ENCODE measurements around the gene CACYBP.

CACYBP gene

GRCh38 chr1:174957829-174958228, 41.9 kb upstream of the CACYBP start:
- no peak overlapping the region for H3K27ac ChIP-seq

GRCh38 chr1:174958396-174958795, 41.4 kb upstream of the CACYBP start:
- TF ChIP-seq ZFX (IDR thresholded peaks at IDR 0.05) (no peak), CTCF (conservative IDR thresholded peaks at IDR 0.05) (no peak)
- no peak overlapping the region for H3K27ac ChIP-seq

More at GRCh38 chr1:174957829-174958228, 41.9 kb upstream of the CACYBP start:
- TF ChIP-seq ZFX (IDR thresholded peaks at IDR 0.05) (no peak), CTCF (conservative IDR thresholded peaks at IDR 0.05) (no peak)

- H3K27ac ChIP-seq, result no peak overlapping the region
Observed at GRCh38 chr1:174960362-174960761, 39.4 kb upstream of the CACYBP start.

GRCh38 chr1:174963529-174964125, 36.1 kb upstream of the CACYBP start:
- no peak overlapping the region for H3K27ac ChIP-seq
- TF ChIP-seq CTCF (conservative IDR thresholded peaks at IDR 0.05) (no peak), ZFX (IDR thresholded peaks at IDR 0.05) (no peak)

More at GRCh38 chr1:174960362-174960761, 39.4 kb upstream of the CACYBP start:
- TF ChIP-seq CTCF (conservative IDR thresholded peaks at IDR 0.05) (no peak), ZFX (IDR thresholded peaks at IDR 0.05) (no peak)

GRCh38 chr1:174964261-174964971, 35.3 kb upstream of the CACYBP start:
- no peak overlapping the region for H3K27ac ChIP-seq
- no peak for TF ChIP-seq ZFX (IDR thresholded peaks at IDR 0.05)
- no peak for TF ChIP-seq CTCF (conservative IDR thresholded peaks at IDR 0.05)

GRCh38 chr1:174964972-174965361, 34.8 kb upstream of the CACYBP start:
- TF ChIP-seq ZFX (IDR thresholded peaks at IDR 0.05) (no peak), CTCF (conservative IDR thresholded peaks at IDR 0.05) (no peak)
- H3K27ac ChIP-seq, result no peak overlapping the region; the same call in 1 of the 2 replicates

- peak overlapping the region; percentile 60; the same call in 1 of the 2 replicates for H3K27ac ChIP-seq
- TF ChIP-seq CTCF (conservative IDR thresholded peaks at IDR 0.05) (no peak), ZFX (IDR thresholded peaks at IDR 0.05) (no peak)
Observed at GRCh38 chr1:174965362-174966007, 34.3 kb upstream of the CACYBP start.

Data from C4-2B (cell line).